ENCODE measurements around the gene UQCRC1.

UQCRC1 gene

DNA sequence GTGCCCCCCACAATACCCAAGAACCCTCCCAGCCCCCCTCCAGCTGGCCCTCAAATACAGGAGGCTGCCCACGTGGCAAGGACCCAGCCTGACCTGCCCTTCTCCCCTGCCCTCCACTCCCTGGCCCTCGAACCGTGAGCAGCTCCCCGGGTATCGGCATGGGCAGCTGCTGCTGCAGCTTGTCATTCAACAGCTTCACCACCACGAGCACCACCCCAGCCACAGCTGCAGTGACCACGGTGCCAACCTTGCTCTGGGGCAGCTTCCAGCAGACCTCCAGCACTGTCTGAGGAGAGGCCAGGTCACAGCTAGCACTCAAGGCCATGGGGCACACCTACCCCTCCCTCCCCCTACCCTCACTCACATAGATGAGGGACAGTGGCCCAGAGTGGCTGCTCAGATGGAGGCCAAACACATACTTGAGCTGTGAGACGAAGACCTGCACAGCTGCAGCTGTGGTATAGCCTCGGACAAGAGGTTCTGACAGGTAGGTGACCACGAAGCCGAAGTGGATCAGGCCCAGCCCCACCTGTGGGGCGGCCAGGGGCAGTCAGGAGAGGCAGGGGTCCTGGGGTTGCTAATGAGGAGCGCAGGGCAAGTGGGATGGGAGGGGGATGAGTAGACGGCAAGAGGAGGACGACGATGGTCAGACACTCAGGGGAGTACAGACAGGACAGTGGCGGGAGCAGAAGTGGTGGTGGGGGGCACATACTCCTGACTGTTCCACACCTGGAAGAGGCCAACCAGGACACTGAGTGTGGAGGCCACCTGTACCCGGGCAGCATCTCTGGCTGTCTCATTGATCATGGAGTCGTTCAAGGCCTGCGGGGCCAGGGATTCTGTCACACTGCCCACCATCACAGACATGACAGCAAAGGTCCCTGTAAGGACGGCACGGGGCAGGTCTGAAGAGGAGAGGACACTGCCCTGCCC is 22.3 kb upstream of the UQCRC1 start:
- TF ChIP-seq, protein P1, sequence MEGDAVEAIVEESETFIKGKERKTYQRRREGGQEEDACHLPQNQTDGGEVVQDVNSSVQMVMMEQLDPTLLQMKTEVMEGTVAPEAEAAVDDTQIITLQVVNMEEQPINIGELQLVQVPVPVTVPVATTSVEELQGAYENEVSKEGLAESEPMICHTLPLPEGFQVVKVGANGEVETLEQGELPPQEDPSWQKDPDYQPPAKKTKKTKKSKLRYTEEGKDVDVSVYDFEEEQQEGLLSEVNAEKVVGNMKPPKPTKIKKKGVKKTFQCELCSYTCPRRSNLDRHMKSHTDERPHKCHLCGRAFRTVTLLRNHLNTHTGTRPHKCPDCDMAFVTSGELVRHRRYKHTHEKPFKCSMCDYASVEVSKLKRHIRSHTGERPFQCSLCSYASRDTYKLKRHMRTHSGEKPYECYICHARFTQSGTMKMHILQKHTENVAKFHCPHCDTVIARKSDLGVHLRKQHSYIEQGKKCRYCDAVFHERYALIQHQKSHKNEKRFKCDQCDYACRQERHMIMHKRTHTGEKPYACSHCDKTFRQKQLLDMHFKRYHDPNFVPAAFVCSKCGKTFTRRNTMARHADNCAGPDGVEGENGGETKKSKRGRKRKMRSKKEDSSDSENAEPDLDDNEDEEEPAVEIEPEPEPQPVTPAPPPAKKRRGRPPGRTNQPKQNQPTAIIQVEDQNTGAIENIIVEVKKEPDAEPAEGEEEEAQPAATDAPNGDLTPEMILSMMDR (conservative IDR thresholded peaks at IDR 0.05) = no peak

DNA sequence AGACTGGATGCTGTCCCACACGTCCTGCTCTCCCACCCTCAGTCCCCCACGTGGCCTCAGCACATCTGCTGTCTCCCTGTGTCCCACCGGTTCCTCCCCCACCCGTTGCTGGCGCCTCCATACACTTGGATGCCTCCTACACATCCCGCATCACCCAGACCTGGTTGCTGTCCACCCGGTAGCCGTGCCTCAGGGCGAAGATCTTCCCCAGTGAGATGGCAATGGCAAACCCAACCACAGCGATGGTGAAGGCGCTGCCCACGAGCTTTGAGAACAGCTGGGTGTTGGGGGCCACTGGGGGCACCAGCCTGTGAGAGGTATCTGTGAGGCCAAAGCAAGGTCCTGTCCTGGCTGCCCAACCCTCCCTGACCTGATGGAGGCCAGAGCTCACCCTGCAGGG is 21.4 kb upstream of the UQCRC1 start:
- no peak overlapping the region for H3K27ac ChIP-seq
- TF ChIP-seq, protein P1 (conservative IDR thresholded peaks at IDR 0.05) = no peak

More for the DNA sequence above, 22.3 kb upstream of the UQCRC1 start:
- no peak overlapping the region for H3K27ac ChIP-seq

DNA sequence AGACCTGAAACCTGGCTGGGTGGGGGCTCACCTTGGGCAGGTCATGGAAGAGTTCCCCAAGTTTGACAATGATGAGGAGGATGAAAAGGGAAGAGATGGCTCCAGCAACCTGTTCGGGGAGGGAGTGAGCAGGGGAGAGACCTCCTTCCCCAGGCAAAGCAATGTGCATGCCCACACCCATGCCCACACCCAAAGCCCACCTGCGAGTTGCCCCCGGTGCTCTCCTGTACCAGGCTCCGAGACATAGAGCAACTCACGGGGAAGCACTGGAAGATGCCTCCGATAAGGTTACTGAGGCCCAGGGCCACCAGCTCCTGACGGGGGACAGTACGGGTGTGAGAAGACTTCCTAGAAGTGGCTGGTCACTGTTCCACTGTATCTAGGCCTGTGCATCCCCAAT is 21.0 kb upstream of the UQCRC1 start:
- H3K27ac ChIP-seq = no peak overlapping the region
- TF ChIP-seq, protein P1 (conservative IDR thresholded peaks at IDR 0.05) = no peak

DNA sequence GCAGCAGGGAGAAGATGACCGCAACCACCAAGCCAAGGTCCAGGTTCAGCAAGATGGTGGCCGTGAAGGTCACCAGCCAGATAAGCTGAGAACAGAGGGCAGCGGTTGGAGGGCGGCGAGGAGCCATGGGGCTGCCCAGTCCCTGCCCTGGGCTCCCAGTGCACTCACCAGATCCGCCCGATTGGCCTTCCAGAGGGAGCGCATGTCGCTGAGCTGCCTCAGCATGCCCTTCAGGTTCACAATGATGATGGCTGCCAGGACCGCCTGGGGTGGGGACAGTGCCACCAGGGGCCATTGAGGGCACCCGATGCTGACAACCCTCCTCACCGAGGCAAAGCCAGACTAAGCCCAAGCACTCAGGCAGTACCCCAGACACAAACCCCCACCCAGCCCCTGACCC is 20.4 kb upstream of the UQCRC1 start:
- TF ChIP-seq, protein P1 (conservative IDR thresholded peaks at IDR 0.05) = no peak

DNA sequence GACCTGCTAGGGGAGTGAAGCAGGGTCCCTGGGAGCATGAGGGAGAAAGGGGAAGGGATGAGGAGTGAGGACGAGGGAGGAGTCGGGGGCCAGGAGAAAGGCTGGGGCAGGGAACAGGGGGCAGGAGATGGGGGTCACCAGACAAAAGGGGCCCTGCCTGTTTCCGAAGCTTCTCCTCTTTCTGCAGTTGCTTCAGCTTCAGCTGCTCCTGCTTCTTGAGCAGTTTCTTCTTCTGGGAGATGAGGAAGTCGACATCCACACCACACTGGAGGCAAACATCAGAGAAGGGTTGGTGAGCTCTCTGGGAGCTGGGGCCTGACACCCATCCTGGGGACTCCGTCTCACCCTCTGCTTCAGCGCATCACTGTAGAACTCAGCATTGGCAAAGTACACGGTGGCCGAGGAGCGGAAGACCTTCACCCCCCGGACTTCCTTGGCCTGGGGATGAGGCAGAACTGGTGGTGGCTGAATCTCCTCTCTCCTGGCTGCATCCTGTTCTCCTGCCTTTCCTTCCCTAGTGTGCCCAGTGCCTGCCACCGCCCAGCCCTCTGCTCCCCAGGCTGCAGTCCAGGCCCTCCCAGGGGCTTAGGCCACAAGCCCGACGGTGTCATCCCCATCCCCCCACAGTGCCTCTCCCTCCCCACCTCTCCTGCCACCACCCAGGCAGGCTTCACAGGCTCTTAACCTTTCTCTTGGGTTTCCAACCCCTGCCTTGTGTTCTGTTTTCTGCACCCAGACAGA is 19.0 kb upstream of the UQCRC1 start:
- H3K27ac ChIP-seq = no peak overlapping the region
- TF ChIP-seq, protein P1 (conservative IDR thresholded peaks at IDR 0.05) = no peak

More for the DNA sequence above, 20.4 kb upstream of the UQCRC1 start:
- H3K27ac ChIP-seq = no peak overlapping the region

DNA sequence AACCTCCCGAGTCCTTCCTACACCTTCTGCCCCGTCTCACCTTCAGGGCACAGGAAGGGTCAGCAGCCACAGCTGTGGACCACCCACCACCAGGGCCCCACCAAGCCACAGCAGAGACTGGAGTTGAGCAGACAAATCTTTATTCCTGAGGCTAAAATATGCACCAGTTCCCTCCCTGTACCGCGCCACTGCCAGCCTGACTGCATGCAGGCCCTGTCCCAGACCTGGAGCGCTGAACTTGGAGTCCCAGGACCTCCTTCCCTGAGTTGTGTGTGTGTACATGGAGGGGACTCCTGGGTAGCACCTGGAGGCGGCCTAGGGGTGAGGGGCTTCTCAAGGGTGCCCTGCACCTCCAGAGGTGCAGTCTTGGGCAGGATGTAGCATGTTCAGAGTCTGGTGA is 16.2 kb upstream of the UQCRC1 start:
- peak overlapping the region; percentile 95 for H3K27ac ChIP-seq
- TF ChIP-seq, protein P1 (conservative IDR thresholded peaks at IDR 0.05) = no peak

DNA sequence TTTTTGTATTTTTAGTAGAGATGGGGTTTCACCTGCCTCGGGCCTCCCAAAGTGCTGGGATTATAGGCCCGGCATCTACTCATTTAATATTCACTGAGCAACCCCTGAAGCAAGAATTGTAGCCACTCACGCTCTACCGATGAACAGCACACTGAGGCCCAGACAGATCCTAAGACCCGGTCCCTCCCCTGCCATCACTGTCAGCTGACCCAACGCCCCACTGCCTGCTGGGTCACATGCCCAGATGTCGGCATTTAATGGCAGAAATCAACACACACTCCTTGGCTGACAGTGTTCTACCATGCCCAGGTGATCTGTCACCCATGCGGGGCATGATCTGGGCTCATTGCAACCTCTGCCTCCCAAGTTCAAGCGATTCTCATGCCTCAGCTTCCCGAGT is 15.3 kb upstream of the UQCRC1 start:
- TF ChIP-seq, protein P1 (conservative IDR thresholded peaks at IDR 0.05) = no peak
- H3K27ac ChIP-seq = peak overlapping the region; percentile 95
